ENCODE measurements around the gene ZNF598. TPM values are rescaled to one million over a fixed set of nuclear protein-coding genes. Genes with fewer than 3 reads are reported as not detected.

The ZNF598 gene
- total RNA-seq, 1 experiment from 2014 or later: 57.4 TPM

GRCh38 chr16:2032285-2033056 lies 22.9 kb upstream of the ZNF598 start:
- Histone ChIP-seq H3K9me3 (ENCODE audit: control insufficient read depth in 1 of 2, insufficient read depth in 1 of 2, low read depth in 1 of 2, low read length in 2 of 2) (no peaks in the 10 kb centered on the region), H3K4me3 (replicated peaks in 1 of 2; ENCODE audit: low read depth in 1 of 2, low read length in 2 of 2) (no peak overlapping the region), H3K4me1 (ENCODE audit: control insufficient read depth in 1 of 2, insufficient read depth in 2 of 2, low read length in 2 of 2) (peaks cover 5 to 14% of the 10 kb centered on the region in 2 experiments; a peak in 3 of 4 replicates), H3K9ac (ENCODE audit: low read length) (no peak overlapping the region), H3K9me2 (ENCODE audit: insufficient read depth) (no peaks in the 10 kb centered on the region), H3K4me2 (ENCODE audit: low read length) (no peak overlapping the region), H4K20me1 (ENCODE audit: insufficient read depth) (no peaks in the 10 kb centered on the region), H3K27ac (ENCODE audit: low read depth, low read length) (no peak overlapping the region), H3K36me3 (ENCODE audit: control insufficient read depth in 1 of 2, insufficient read depth in 2 of 2, low read length in 2 of 2) (no peaks in the 10 kb centered on the region), H3K27me3 (ENCODE audit: insufficient read depth, low read length) (no peaks in the 10 kb centered on the region), H3K79me2 (ENCODE audit: insufficient read depth, low read length) (peaks cover 11% of the 10 kb centered on the region; the same call in 1 of the 2 replicates), H2AFZ (ENCODE audit: low read depth, low read length, poor library complexity, severe bottlenecking) (no peak overlapping the region)
- CTCF ChIA-PET: no interaction called here
- RAD21 ChIA-PET (ENCODE audit: low non-redundant PET in 1 of 2, low total read pairs in 2 of 2, uncharacterized antibody in 2 of 2, unreplicated experiment in 2 of 2): no interaction called here
- intact Hi-C loops (cut with micrococcal nuclease): no loop called here
- POLR2A ChIA-PET: interaction anchor here (1.4 kb wide), 1 partner anchor 123 kb away, joined by 3 read pairs; the partner anchor contains the start of gene TRAF7
- TF ChIP-seq ZFX (IDR thresholded peaks at IDR 0.05) (no peak), TCF7L2 (IDR thresholded peaks at IDR 0.05; ENCODE audit: borderline replicate concordance, extremely low read depth, insufficient read depth, insufficient read length) (no peak), CEBPB (IDR thresholded peaks at IDR 0.05; ENCODE audit: low read depth) (no peak), POLR2A (IDR thresholded peaks at IDR 0.05; ENCODE audit: borderline replicate concordance, extremely low read depth, insufficient read depth, insufficient read length) (no peak), EZH2 (IDR thresholded peaks at IDR 0.05) (no peak), EZH2phosphoT487 (IDR thresholded peaks at IDR 0.05; ENCODE audit: borderline replicate concordance) (no peak), REST (IDR thresholded peaks at IDR 0.05; ENCODE audit: low read depth) (no peak), SP1 (IDR thresholded peaks at IDR 0.05; ENCODE audit: low read depth) (no peak), MAX (IDR thresholded peaks at IDR 0.05) (no peak), EGR1 (IDR thresholded peaks at IDR 0.05; ENCODE audit: low read depth) (no peak), ZBTB33 (IDR thresholded peaks at IDR 0.05; ENCODE audit: extremely low read depth, insufficient replicate concordance, low read length) (no peak), POLR2AphosphoS5 (IDR thresholded peaks at IDR 0.05; ENCODE audit: low read depth, low read length) (no peak), SIN3A (IDR thresholded peaks at IDR 0.05; ENCODE audit: low read depth) (no peak), ZNF274 (IDR thresholded peaks at IDR 0.05; ENCODE audit: low read depth, low read length) (no peak), ELF1 (IDR thresholded peaks at IDR 0.05; ENCODE audit: borderline replicate concordance, low read depth) (no peak), FOSL1 (IDR thresholded peaks at IDR 0.05; ENCODE audit: low read depth) (no peak), CTCF (IDR thresholded peaks at IDR 0.05 in 2 of 3, conservative IDR thresholded peaks at IDR 0.05 in 1 of 3; ENCODE audit: borderline replicate concordance in 1 of 3, insufficient read depth in 1 of 3, low read depth in 2 of 3, low read length in 2 of 3) (no peak), YY1 (IDR thresholded peaks at IDR 0.05; ENCODE audit: extremely low read depth, insufficient replicate concordance, low read depth, low read length) (no peak), JUND (IDR thresholded peaks at IDR 0.05) (no peak), ATF3 (IDR thresholded peaks at IDR 0.05) (no peak)
- no TSS peak for BruUV-seq (replicated peaks)
- DNase-seq (ENCODE audit: low read depth, low spot score) (no peak), ATAC-seq (no peak)
